A549 treated with ZK216348 at 1 μM for 4 hours (cell line): ENCODE data around the gene GRHL1. TPM values are rescaled to one million over a fixed set of nuclear protein-coding genes. Genes with fewer than 3 reads are reported as not detected.

Source experiments
- total RNA-seq: library from RNA; stranded (reverse); fragments of 200-300 nt; extraction: Qiagen RNA extraction; gene quantifications from 5 replicates; pipeline ENCODE4 v1.2.3, GENCODE V29; 2022; ENCODE audit warnings: low read depth

Gene GRHL1, protein sequence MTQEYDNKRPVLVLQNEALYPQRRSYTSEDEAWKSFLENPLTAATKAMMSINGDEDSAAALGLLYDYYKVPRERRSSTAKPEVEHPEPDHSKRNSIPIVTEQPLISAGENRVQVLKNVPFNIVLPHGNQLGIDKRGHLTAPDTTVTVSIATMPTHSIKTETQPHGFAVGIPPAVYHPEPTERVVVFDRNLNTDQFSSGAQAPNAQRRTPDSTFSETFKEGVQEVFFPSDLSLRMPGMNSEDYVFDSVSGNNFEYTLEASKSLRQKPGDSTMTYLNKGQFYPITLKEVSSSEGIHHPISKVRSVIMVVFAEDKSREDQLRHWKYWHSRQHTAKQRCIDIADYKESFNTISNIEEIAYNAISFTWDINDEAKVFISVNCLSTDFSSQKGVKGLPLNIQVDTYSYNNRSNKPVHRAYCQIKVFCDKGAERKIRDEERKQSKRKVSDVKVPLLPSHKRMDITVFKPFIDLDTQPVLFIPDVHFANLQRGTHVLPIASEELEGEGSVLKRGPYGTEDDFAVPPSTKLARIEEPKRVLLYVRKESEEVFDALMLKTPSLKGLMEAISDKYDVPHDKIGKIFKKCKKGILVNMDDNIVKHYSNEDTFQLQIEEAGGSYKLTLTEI
- 0.70 to 2.0 TPM (median 0.97 TPM) in 5 replicates for total RNA-seq

DNA sequence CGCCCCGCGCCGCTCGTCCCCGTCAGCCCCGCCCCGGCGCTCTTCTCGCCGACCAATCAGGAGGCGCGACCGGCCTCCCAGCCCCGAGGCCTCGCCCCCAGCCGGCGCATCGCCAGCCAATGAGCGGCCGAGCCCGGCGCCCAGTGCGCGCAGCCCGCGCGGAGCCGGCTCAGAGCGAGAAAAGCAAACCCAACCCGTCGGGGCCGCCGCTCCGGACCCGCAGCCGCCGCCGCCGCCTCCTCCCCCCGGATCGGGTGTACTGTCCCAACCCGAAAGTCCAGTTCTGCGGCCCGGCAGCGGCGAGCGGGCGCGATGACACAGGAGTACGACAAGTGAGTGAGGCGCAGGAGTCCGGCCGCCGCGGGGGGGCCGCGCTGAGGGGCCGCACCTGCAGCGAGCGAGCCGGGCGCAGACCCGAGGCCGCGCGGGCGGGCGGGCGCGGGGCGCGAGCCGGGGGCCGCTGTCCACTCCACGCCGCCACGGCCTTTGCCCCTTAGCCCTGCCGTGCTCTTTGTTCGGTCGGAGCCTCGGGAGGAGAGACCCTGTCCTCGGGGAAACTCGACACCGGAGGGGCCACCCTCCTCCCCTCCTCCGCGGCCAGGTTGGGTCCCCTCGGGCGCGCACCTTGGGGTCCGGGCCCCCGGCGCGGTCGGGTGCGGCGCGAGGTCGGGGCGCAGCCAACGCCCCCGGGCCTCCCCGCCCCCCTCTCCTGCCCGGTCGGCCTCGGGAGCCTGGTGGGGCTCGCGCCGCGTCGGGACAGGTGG lies at the start of gene GRHL1:
GRHL1 (plus strand) TSS at position 172 of the 764 bp plus-strand sequence; CDS start at position 313, 141 bp downstream.

GRCh38 chr2:10043256-10043905 lies 91.9 kb downstream of the GRHL1 start, which contains the start of gene KLF11:
TSS of gene KLF11 (plus strand) at chr2:10043550. CDS start at chr2:10043717, 167 bp downstream.

Other genes starting within 250 kb of the GRHL1 start
- gene TAF1B, start 108.2 kb upstream of the GRHL1 start, total RNA-seq = 22.2 to 48.9 TPM (median 25.5 TPM) in 5 replicates
- 2.5 to 5.8 TPM (median 3.7 TPM) in 5 replicates for gene KLF11, start 91.9 kb downstream of the GRHL1 start, total RNA-seq
- gene CYS1, start 128.7 kb downstream of the GRHL1 start, total RNA-seq = 1.2 to 1.8 TPM (median 1.4 TPM) in 5 replicates
- 178 to 242 TPM (median 221 TPM) in 5 replicates for gene RRM2, start 171.0 kb downstream of the GRHL1 start, total RNA-seq